ENCODE measurements around the gene TNRC6C.
A peak's percentile ranks its signal among the peaks of the same experiment; 100 is the strongest.

The TNRC6C gene

GRCh38 chr17:77957857-77958715 lies at the start of gene TNRC6C:
TNRC6C (plus strand) TSS chr17:77958703; CDS start chr17:78004207, 45,504 bp downstream.
- DNase-seq (ENCODE audit: low read depth): peak; percentile 69

GRCh38 chr17:77909236-77909635 lies 49.3 kb upstream of the TNRC6C start:
- no peak for DNase-seq (ENCODE audit: low read depth)

GRCh38 chr17:77909816-77910215 lies 48.7 kb upstream of the TNRC6C start:
- no peak for DNase-seq (ENCODE audit: low read depth)

GRCh38 chr17:77914385-77915254 lies 43.9 kb upstream of the TNRC6C start:
- no peak for DNase-seq (ENCODE audit: low read depth)

GRCh38 chr17:77915594-77916021 lies 42.9 kb upstream of the TNRC6C start:
- no peak for DNase-seq (ENCODE audit: low read depth)

- DNase-seq (ENCODE audit: low read depth): no peak
These were observed 42.2 kb upstream of the TNRC6C start for GRCh38 chr17:77916264-77916663.

GRCh38 chr17:77916703-77917481 lies 41.6 kb upstream of the TNRC6C start:
- DNase-seq (ENCODE audit: low read depth): no peak

GRCh38 chr17:77919276-77919675 lies 39.2 kb upstream of the TNRC6C start:
- DNase-seq (ENCODE audit: low read depth): no peak

GRCh38 chr17:77923135-77923534 lies 35.4 kb upstream of the TNRC6C start:
- no peak for DNase-seq (ENCODE audit: low read depth)

- DNase-seq (ENCODE audit: low read depth): no peak
These were observed 34.6 kb upstream of the TNRC6C start for GRCh38 chr17:77923776-77924513.

- DNase-seq (ENCODE audit: low read depth): no peak
These were observed 33.7 kb upstream of the TNRC6C start for GRCh38 chr17:77924757-77925336.

- no peak for DNase-seq (ENCODE audit: low read depth)
These were observed 32.5 kb upstream of the TNRC6C start for GRCh38 chr17:77925831-77926543.

- no peak for DNase-seq (ENCODE audit: low read depth)
These were observed 31.5 kb upstream of the TNRC6C start for GRCh38 chr17:77926981-77927380.

GRCh38 chr17:77927777-77928518 lies 30.6 kb upstream of the TNRC6C start:
- DNase-seq (ENCODE audit: low read depth): no peak

GRCh38 chr17:77928519-77929179 lies 29.9 kb upstream of the TNRC6C start:
- DNase-seq (ENCODE audit: low read depth): no peak

- DNase-seq (ENCODE audit: low read depth): no peak
These were observed 29.3 kb upstream of the TNRC6C start for GRCh38 chr17:77929180-77929564.

- DNase-seq (ENCODE audit: low read depth): no peak
These were observed 28.5 kb upstream of the TNRC6C start for GRCh38 chr17:77929871-77930436.

All from HS-27A (cell line).